Activated CD4-positive, alpha-beta T cell treated with anti-CD3 and anti-CD28 coated beads, Interleukin-2, amount 50 U/mL, for 48 hours (primary cell): ENCODE results near the gene MARCHF11.

ENCODE experiments used
- DNase-seq, 2 experiments: peaks; one replicate each; pipeline ENCODE4 v3.0.0-alpha.2; 2020

Gene MARCHF11

DNA sequence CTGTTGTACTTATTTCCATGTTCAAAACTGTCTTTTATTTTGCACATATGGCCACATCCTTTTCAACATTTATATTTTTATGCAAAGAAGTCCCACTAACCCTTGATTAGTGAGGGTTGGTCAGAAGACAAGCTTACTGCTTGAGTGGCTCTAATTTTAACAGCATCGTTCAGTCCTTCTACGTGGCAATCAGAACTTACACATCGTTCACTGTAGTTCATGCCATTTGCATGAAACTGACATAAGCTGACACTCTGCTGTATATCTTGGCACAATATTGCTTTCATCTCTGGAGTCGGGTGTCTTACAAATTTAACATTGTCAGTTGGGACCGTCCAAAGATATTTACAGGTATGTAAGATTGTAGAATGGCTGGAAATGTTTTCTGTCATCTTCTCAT is 50.6 kb downstream of the MARCHF11 start:
- no peak for DNase-seq

DNA sequence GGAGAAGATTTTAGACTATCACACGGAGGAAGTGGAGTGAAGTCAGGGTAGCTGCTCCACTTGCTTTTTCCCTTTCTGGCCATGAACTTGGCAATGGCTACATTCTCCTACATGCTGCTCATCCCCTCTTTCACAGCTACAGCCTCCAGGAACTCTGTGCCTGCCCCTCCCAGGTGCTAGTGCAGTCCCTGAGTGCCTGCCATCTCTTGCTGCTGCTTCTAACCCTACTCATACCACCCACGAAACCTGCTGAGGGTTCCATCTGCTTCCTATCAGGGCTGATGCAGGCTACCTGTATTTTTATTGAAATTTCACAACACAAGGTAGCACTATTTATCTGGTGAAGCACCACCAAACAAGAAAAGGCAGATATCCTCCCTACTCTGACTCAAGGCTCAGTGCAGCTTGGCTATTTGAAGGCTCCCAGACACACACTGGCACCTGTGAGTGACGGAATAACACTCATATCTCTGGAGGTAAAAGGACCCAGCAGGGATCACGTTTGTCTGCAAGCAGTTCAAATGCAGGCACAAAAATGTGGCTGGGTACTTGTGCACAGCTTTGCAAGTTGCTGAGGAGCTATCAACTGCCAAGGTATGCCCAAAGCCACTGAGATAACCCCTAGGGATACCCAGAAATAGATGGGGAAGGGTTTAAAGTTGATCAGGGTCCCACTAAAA is 51.6 kb downstream of the MARCHF11 start:
- no peak for DNase-seq

DNA sequence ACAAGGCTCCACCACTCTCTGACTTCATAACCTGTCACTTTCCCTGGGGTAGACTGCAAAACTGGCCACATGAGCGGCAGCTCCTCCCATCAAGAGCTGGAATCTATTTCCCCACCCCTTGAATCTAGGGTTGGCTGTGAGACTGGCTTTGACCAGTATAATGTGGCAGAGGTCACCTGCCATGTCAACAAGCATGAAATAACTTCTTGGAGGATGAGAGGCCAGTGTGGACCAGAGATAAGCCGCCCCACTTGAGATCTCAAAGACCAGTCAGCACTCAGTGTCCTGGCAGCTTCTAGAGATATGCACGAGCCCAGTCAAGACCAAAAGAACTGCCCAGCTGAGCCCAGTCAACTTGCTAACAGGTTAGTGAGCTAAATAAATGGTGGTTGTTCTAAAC is 59.0 kb downstream of the MARCHF11 start:
- DNase-seq: no peak

DNA sequence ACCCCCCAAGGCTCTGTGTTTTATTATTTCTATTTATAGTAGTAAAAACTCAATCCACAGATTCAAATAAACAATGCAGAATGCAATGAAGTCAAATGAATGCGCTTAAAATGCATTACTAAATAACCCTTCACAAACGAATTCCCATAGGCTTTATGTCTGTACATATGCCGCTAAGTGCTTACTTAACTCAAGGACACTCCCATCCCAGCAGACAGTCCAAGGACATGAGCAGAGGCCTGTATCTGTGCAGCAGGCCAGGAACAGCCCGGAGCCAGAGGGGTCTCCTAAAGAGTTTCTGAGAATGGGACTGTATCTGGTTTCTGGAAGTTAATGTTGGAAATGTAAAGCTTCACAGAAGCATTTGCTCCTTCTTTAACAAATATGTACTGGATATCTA is 59.8 kb downstream of the MARCHF11 start:
- DNase-seq: no peak

DNA sequence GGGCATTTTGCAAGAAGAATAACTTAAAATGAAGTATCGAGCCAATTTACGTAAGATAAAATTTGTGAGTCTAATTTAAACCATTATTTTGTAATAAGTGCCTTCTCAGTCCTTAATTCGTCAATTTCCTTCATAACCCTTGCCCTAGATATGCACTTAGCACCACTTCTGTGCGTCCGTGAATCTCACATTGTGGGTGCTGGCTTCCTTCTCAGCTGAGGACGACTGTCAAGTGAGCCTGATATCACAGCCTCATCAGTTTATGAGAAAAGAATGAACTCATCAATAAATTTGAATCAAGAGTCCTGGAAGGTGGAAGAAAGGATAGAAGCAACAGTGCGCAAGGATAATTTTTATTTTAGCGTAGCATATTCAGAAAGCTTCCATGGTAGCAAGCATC is 64.5 kb downstream of the MARCHF11 start:
- DNase-seq: no peak

DNA sequence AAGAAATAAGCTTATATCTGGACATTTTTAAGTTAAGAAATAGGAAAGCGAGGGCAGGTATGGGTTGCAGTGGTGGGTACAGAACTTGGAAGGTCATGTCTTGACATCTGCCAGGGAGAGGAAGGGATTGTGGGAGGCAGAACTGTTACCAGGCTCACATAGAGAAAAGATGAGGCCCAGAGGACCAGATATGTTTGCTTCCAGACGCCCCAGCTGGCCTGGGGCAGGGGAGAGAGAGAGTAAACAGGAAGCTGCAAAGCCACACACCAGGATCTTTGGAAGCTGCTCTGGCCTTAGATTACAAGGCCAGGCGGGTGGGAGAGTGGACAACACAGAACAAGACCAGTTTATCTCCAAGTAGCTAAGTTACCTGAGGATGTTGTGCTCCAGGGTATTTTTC is 71.2 kb downstream of the MARCHF11 start:
- DNase-seq: no peak

DNA sequence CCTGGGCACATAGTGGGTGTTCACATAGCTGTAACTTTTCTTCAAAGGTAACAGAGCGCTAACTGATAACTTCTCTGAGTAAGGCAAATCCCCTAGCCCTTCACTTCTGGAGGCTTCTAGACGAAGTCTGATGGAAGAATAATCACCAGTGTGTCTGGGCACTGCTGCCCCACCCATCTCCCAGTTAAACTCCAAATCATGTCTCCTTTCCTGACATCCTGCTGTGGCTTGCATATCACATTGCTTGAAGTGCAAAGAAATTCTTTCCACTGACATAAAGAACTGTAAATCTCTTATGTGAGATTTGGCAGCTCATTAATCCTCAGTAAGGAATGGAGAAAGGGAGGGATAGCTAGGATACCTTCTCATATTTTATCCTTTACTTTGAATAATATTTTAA is 74.6 kb downstream of the MARCHF11 start:
- no peak for DNase-seq

DNA sequence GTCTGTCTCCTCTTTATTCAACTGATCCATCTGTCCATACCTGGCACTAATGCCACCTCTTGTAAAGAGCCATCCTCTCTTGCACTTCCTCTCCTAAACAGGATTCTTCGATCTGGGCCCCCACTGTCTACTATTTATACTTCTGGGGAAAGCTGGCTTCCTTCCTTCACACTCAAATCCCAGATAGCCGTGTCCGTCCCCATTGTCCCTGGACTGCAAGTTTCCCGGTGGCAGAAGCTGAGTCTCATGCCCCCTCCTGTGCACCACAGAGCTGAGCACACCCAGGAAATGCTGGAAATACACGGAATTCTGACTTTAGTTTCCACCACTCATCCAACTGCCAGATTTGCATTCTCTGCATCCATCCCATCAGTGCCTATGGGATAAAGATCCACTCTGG is 84.0 kb downstream of the MARCHF11 start:
- DNase-seq: no peak

DNA sequence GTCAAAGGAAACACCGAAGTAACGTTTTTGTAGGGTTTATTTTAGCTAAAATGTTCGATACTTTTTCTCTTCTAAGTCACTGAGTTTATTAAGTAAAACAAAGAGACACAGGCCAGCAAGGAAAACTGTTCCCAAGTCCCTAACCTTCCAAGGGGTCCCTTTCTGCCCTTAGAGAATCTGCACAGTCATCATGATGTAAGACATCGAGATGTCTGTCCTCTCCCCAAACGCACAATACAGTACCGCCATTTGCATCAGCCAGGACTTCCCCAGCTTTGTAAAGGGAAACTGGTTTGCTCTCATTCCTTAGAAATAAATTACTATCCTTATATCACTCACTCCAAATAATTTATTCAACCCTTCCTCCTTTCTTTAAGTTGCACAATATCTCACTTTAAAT is 89.3 kb downstream of the MARCHF11 start:
- DNase-seq: no peak

DNA sequence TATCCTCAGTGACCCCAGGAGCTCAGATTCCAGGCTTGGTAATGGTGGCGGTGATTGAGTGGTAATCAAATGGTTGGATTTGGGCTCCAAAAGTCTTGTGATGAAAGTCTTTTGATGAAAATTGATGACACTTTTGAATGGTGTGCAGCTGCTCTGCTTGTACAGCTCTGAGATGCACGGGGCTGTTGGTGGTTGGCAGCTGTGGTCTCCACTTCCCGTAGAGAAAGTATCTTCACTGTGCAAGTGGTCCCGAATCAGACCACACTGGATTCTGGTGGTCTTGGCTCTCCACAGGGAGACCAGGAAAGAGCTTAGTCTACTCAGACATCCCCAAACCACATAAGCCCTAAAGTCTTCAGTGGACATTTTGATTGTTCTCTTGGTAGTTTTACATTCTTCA is 96.6 kb downstream of the MARCHF11 start:
- DNase-seq: no peak

DNA sequence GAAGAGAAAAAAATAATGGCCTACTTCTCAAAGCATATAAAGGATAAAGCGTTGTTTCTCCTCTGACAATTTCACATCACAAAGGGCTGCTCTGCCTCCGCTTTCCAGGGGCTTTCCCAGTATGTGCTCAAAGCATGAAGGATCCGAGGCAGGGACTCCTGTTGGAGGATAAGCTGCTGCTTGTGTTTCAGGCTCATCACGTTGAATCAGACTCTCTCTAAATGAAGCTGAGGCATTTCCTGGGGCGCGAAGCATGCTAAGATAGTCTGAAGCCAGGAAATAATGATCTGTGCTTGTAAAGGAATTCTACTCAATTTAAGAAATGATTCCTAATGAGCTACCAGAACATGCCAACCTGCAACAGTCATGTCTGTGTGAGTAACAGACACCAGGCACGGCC is 97.5 kb downstream of the MARCHF11 start:
- no peak for DNase-seq

DNA sequence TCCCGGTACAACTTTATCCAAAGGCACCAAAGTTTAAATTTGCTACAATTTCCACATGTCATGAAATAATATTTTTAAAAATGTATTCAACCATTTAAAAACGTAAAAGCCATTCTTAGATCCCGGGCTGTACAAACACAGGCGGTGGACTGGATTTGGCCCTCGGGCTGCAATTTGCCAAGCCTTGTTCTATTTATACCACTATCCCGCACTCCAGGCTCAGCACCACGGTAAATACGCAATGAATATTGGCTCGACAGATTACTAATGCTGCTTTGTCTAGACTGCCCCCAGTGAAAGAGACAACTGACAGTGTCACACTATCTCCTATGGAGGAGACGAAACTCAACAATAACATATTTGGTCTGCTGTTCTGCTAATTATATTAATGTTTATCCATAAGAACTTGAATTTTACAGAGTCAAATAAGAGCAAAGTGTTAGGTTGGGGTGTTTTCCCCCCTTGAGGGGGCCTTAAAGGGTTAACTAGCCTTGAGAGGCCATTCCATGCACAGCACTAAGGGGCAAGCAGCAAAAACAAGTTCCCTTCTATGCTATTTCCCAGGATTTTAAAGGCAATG is 98.1 kb downstream of the MARCHF11 start:
- DNase-seq: no peak

DNA sequence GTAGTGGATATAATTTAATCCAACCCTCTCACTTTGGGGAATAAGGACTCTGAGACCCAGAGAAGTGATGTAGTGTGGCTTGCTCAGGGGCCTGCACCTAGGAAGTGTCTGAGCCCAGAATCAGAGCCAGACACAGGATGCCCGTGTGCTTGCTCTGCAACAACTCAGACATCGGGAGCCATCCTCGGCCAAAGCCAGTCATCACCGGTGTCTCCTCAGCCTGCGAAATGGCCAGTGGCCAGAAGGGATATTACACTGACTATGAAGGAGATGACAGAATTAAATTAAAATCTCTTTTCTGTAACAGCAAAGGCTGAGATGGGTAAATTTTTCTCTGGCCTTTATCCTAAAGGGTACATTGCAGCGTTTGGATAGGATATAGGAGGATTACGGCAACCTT is 102.9 kb downstream of the MARCHF11 start:
- DNase-seq: no peak

DNA sequence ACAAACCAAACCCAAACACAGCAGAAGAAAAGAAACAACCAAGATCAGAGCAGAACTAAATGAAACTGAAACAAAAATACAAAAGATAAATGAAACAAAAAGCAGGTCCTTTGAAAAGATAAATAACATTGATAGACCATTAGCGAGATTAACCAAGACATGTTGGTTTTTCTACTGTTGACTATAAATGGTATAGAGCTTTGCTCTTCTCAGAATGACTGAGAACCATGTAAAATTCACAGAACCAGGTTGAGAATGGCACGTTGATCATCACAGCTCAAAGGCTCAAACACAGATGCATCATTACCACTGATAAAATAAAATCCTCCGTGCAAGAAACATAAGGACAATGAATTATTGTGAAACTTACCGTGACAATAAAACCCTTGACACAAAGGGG is 105.2 kb downstream of the MARCHF11 start:
- DNase-seq: no peak

DNA sequence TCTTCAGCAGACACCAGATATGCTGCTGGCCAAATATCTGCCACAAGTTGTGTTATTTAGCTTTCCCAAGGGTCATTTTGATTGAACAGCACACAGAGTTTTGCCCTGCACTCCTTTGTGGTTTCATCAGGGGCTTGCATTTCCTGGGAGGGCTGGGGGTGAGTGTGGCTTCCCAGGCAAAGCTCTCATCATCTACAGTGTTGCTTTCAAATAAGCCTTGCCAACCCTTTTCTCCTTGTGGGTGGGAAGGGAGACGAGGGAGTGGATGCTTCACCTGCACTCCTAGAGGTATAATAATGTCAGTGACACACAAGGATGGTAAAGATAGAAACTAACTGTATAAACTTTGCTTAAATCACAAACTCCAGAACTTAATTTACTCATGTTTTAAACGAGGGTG is 107.0 kb downstream of the MARCHF11 start:
- no peak for DNase-seq

DNA sequence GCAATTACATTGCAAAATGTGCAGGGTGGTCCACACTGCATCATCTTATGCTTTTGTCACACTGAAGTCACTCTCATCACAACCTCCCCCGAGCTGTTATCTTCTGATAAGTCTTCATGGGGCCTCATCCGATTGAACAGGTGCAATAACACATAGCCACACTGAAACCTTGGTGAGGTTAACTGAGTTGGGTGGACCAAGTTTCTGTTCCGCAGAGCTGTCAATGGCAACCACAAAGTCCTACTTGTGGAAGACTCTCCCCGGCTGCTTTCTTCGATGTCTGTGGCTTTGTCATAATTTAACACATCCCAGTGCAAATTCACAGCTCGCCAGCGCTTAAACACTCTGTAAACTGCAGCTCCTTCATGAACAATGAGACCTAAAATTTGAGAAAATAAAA is 112.2 kb downstream of the MARCHF11 start:
- no peak for DNase-seq

DNA sequence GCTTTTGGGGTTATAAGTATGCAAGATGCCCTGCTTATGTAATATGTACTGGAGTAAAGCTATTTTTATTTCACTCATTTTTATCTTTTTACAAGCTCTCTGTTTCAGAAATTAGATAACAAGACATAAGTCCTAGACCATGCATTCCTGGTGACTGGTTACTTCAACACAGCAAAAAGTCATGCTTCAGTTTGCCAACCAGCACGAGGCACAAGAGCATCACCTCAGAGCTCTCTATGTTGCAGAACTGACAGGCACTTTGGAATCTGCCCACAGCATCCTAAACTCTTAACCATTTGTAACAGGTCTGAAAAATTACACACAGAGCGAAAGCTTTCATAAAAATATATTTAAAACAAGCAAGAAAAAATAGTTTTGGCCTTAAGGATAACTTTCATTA is 112.8 kb downstream of the MARCHF11 start:
- no peak for DNase-seq

DNA sequence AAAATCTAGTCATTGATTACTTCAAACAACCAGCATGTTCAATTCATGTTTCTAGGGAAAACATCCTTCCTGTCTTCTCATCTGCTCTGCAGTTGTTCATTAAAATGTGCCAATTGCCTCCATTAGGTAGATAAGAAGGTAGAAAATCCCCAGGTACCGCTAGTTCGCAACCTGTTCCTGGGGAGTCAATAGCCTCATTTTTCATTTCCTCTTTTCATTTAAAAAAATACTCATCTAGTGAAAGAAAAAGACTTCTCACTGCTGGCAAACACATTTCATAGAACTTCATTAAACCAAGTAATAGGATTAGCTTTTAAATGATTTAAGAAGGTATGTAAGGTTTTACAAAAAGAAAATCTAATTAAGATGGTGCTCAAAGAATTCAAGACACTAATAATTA is 113.3 kb downstream of the MARCHF11 start:
- DNase-seq: no peak

DNA sequence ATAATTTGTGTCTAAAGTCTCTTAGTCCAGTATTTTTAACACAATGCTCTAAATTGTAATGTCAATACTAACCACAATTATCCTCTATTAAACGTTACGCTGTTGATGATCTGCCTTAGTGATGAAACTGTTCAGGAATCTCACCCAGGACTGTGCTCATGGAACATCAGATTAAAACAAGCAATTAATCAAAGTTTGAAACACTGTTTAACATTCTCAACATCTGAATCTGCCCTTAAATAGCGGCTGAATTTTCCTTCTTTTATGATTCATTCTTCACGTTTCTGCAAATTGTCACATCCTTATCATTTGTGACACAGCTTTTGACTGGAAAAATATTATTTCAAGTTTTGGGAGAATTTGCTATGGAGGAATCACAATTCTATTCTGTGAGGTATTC is 113.8 kb downstream of the MARCHF11 start:
- DNase-seq: no peak

DNA sequence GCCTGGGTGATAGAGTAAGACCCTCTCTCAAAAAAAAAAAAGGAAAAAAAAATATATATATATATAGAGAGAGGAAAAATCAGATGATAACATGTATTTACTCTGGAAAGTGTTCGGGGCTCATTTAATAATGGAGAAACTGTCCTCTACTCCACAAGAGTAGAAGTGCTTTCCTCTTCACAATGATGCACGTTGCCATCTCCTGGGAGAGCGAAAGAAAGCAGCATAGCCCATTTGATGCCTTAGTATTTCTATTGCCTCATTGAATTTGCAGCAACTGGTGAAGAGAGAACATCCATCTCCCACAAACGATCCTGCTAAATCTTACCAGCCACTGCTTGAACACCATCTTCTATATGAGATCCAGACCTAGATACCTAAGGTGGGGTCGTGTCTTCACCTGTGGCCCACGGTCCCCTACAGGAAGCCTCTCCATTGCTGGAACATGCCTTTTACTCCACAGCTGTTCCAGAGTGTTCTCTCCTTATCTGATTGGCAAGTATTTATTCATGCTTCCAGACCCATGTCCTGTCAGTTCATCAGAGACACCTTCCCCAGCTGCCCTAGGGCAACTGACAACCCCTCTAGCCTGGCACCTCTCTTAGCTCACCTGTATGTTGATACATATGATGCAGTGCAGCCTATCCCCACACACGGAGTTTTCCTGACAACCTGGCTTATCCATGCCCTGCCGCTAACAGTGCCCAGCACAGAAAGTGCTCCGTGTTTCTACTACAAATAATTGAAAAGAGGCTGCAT is 115.3 kb downstream of the MARCHF11 start:
- no peak for DNase-seq

DNA sequence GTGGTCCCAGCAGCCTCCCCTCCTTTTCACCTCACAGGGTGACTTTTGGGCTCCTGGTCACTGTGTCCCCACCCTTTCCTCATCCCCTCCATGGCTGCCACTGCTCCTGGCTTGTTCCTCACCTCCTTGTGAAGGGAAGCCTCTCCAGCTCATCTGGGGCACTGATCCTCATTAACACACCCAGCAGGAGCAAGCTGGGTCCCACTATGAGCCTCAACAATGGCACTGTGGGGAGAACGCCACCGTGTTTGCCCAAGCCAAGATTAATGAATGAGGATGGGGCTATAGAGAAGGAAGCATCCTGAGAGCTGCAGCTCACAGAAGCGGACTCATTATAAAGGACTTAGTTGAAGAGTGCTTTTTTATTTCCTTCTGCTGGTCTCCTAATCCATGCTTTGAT is 118.4 kb downstream of the MARCHF11 start:
- no peak for DNase-seq

DNA sequence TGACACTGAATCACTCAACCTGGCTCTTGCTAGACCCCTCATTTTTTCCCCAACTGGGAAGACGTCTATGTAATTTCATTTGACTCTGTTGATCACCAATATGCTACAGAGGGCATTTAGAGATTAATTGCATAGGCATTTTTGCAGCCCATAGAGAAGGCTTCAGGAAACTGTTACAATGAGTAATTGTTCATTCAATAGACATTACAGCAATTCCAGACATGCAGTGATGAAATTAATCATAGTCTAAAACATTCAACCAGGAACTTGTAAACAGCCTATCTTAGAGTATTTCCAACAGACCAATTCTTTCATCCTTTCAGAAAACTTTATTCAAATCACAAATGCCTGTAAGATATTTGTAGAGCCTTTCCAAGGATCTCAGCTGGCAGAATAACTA is 122.3 kb downstream of the MARCHF11 start:
- DNase-seq: no peak

DNA sequence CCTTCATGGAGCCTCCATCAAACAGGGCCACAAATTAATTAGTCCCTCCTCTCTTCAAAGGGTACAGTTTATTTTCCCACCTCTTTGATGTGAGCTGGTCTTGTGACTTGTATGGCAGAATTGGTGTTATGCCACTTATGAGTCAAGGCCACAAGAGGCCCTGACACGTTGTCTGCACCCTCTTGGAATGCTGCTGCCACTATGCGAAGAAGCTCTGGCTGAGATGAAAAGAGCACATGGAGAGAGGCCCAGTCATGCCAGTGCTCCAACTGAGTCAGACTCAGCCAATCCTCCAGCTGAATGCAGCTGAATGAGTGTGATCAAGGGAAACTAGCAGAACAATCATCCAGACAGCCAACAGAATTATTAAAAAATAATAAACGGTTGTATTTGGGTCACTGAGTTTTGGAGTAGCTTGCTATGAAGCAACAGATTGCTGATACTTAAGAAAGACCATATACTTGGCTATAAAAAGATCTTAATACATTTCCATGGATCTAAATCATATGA is 128.3 kb downstream of the MARCHF11 start:
- no peak for DNase-seq

DNA sequence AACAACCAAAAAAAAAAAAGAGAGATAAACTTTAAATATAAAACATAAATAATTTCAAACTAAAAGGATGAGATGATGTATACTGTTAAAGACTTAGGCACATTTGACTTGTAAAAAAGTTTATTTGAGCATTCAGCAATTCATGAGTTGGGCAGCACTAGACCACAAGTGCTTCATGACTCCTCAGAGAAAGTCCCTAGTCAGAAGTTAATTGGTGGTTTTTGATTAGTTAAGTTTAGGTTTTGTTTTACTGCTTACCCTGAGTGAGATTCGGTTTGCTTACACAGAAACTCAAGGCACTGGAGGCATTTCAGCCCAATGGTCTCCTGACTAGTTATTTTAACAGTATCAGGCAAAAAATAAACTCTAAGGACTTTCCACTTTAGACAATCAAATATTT is 129.2 kb downstream of the MARCHF11 start:
- no peak for DNase-seq
